ENCODE measurements around the gene FSD1. TPM values are rescaled to one million over a fixed set of nuclear protein-coding genes. Genes with fewer than 3 reads are reported as not detected.

FSD1 gene
- total RNA-seq, 1 donor: 1.1 TPM

- Histone ChIP-seq H2AFZ (ENCODE audit: low read length) (no peak overlapping the region), H3K79me2 (ENCODE audit: insufficient read depth, low read length) (no peaks in the 10 kb centered on the region), H3K9me3 (ENCODE audit: low read depth, low read length) (peaks cover 6% of the 10 kb centered on the region), H3K4me1 (ENCODE audit: insufficient read depth, low read length) (no peaks in the 10 kb centered on the region), H3K36me3 (ENCODE audit: insufficient read depth, low read length) (peaks cover 17% of the 10 kb centered on the region), H4K20me1 (ENCODE audit: insufficient read depth, low read length) (no peaks in the 10 kb centered on the region), H3K4me3 (ENCODE audit: insufficient read depth, low read length) (no peak overlapping the region), H3K27me3 (ENCODE audit: insufficient read depth, low read length) (no peaks in the 10 kb centered on the region), H3K4me2 (ENCODE audit: insufficient read depth, low read length) (no peak overlapping the region), H3K27ac (ENCODE audit: low read depth, low read length) (no peak overlapping the region)
- TF ChIP-seq CTCF (IDR thresholded peaks at IDR 0.05; ENCODE audit: extremely low read depth, low read depth, low read length): no peak
- peak; percentile 71 for DNase-seq (ENCODE audit: insufficient read length, low spot score, missing footprints)
Measured at GRCh38 chr19:4260613-4261191, 43.7 kb upstream of the FSD1 start.

GRCh38 chr19:4264812-4265211 lies 39.6 kb upstream of the FSD1 start:
- H3K4me2 ChIP-seq (ENCODE audit: insufficient read depth, low read length): no peak overlapping the region
- DNase-seq (ENCODE audit: insufficient read length, low spot score, missing footprints): peak; percentile 47
- no peak overlapping the region for H2AFZ ChIP-seq (ENCODE audit: low read length)
- H3K4me1 ChIP-seq (ENCODE audit: insufficient read depth, low read length): no peaks in the 10 kb centered on the region
- TF ChIP-seq CTCF (IDR thresholded peaks at IDR 0.05; ENCODE audit: extremely low read depth, low read depth, low read length): no peak
- no peaks in the 10 kb centered on the region for H3K9me3 ChIP-seq (ENCODE audit: low read depth, low read length)
- H3K27ac ChIP-seq (ENCODE audit: low read depth, low read length): no peak overlapping the region
- no peak overlapping the region for H3K4me3 ChIP-seq (ENCODE audit: insufficient read depth, low read length)
- H3K79me2 ChIP-seq (ENCODE audit: insufficient read depth, low read length): no peaks in the 10 kb centered on the region
- H3K27me3 ChIP-seq (ENCODE audit: insufficient read depth, low read length): no peaks in the 10 kb centered on the region
- H4K20me1 ChIP-seq (ENCODE audit: insufficient read depth, low read length): no peaks in the 10 kb centered on the region
- peaks cover 12% of the 10 kb centered on the region for H3K36me3 ChIP-seq (ENCODE audit: insufficient read depth, low read length)

- TF ChIP-seq CTCF (IDR thresholded peaks at IDR 0.05; ENCODE audit: extremely low read depth, low read depth, low read length): no peak
- H3K36me3 ChIP-seq (ENCODE audit: insufficient read depth, low read length): peaks cover 12% of the 10 kb centered on the region
- H2AFZ ChIP-seq (ENCODE audit: low read length): no peak overlapping the region
- H4K20me1 ChIP-seq (ENCODE audit: insufficient read depth, low read length): no peaks in the 10 kb centered on the region
- no peak overlapping the region for H3K4me3 ChIP-seq (ENCODE audit: insufficient read depth, low read length)
- no peak overlapping the region for H3K27ac ChIP-seq (ENCODE audit: low read depth, low read length)
- H3K27me3 ChIP-seq (ENCODE audit: insufficient read depth, low read length): no peaks in the 10 kb centered on the region
- no peaks in the 10 kb centered on the region for H3K79me2 ChIP-seq (ENCODE audit: insufficient read depth, low read length)
- H3K4me2 ChIP-seq (ENCODE audit: insufficient read depth, low read length): no peak overlapping the region
- H3K4me1 ChIP-seq (ENCODE audit: insufficient read depth, low read length): no peaks in the 10 kb centered on the region
- no peak for DNase-seq (ENCODE audit: insufficient read length, low spot score, missing footprints)
- H3K9me3 ChIP-seq (ENCODE audit: low read depth, low read length): no peaks in the 10 kb centered on the region
Measured at GRCh38 chr19:4266253-4267000, 38.0 kb upstream of the FSD1 start.

GRCh38 chr19:4267101-4267900 lies 37.1 kb upstream of the FSD1 start:
- Histone ChIP-seq H4K20me1 (ENCODE audit: insufficient read depth, low read length) (no peaks in the 10 kb centered on the region), H2AFZ (ENCODE audit: low read length) (no peak overlapping the region), H3K79me2 (ENCODE audit: insufficient read depth, low read length) (no peaks in the 10 kb centered on the region), H3K27ac (ENCODE audit: low read depth, low read length) (no peak overlapping the region), H3K4me1 (ENCODE audit: insufficient read depth, low read length) (no peaks in the 10 kb centered on the region), H3K27me3 (ENCODE audit: insufficient read depth, low read length) (no peaks in the 10 kb centered on the region), H3K4me2 (ENCODE audit: insufficient read depth, low read length) (no peak overlapping the region), H3K9me3 (ENCODE audit: low read depth, low read length) (no peaks in the 10 kb centered on the region), H3K36me3 (ENCODE audit: insufficient read depth, low read length) (peaks cover 12% of the 10 kb centered on the region), H3K4me3 (ENCODE audit: insufficient read depth, low read length) (no peak overlapping the region)
- peak; percentile 58 for TF ChIP-seq CTCF (IDR thresholded peaks at IDR 0.05; ENCODE audit: extremely low read depth, low read depth, low read length)
- DNase-seq (ENCODE audit: insufficient read length, low spot score, missing footprints): peak; percentile 92
